NCI-H82 (cell line): ENCODE measurements around the gene BID.

Experiments used
- DNase-seq: peaks from one replicate; lab custom pipeline; 2025; lab: John Stamatoyannopoulos, UW

Gene BID

GRCh38 chr22:17774206-17774925 lies at the start of gene BID:
TSS of gene BID (minus strand) at chr22:17774469. CDS start at chr22:17750116, 24,353 bp downstream.
- peak; percentile 51 for DNase-seq

- no peak for DNase-seq
Observed at GRCh38 chr22:17823964-17824363, 49.7 kb upstream of the BID start.

- no peak for DNase-seq
Observed at GRCh38 chr22:17823226-17823625, 49.0 kb upstream of the BID start.

- no peak for DNase-seq
Observed at GRCh38 chr22:17822087-17822486, 47.8 kb upstream of the BID start.

- peak; percentile 18 for DNase-seq
Observed at GRCh38 chr22:17820879-17821439, 46.7 kb upstream of the BID start.

GRCh38 chr22:17818649-17819048 lies 44.4 kb upstream of the BID start:
- DNase-seq = no peak

- DNase-seq = no peak
Observed at GRCh38 chr22:17818180-17818579, 43.9 kb upstream of the BID start.

- no peak for DNase-seq
Observed at GRCh38 chr22:17817511-17818065, 43.3 kb upstream of the BID start.

GRCh38 chr22:17817079-17817478 lies 42.8 kb upstream of the BID start:
- DNase-seq = no peak

GRCh38 chr22:17816649-17817048 lies 42.4 kb upstream of the BID start:
- DNase-seq = no peak

GRCh38 chr22:17815703-17816254 lies 41.5 kb upstream of the BID start:
- DNase-seq = no peak

- no peak for DNase-seq
Observed at GRCh38 chr22:17814830-17815229, 40.6 kb upstream of the BID start.

GRCh38 chr22:17814084-17814483 lies 39.8 kb upstream of the BID start:
- DNase-seq = no peak

GRCh38 chr22:17811119-17811518 lies 36.9 kb upstream of the BID start:
- DNase-seq = no peak

GRCh38 chr22:17810570-17811116 lies 36.4 kb upstream of the BID start:
- no peak for DNase-seq

GRCh38 chr22:17808693-17809403 lies 34.6 kb upstream of the BID start:
- DNase-seq = no peak

GRCh38 chr22:17807578-17808410 lies 33.5 kb upstream of the BID start:
- no peak for DNase-seq

GRCh38 chr22:17807086-17807485 lies 32.8 kb upstream of the BID start:
- DNase-seq = no peak

GRCh38 chr22:17806437-17806836 lies 32.2 kb upstream of the BID start:
- no peak for DNase-seq

GRCh38 chr22:17804331-17805080 lies 30.2 kb upstream of the BID start:
- DNase-seq = no peak
